SK-N-SH (cell line): ENCODE data around the gene KRT85.

Experiments used
- CHD2 ChIP-seq: fragments of 150-350 bp; IDR thresholded peaks from 2 replicates; pipeline ENCODE4 v1.6.1; 2018; ENCODE audit warnings: low read length; ENCODE audit not compliant: partially characterized antibody
- EP300 ChIP-seq, 2 experiments: IDR thresholded peaks; 2 replicates each; pipeline versions ENCODE4 v1.4.0 to v1.6.1; 2012; ENCODE audit warnings: borderline replicate concordance in 1 of 2, low read depth in 1 of 2, low read length in 1 of 2
- GABPA ChIP-seq: IDR thresholded peaks from 2 replicates; pipeline ENCODE4 v1.4.0; 2012; ENCODE audit warnings: low read depth, mild to moderate bottlenecking
- TAF1 ChIP-seq: IDR thresholded peaks from 2 replicates; pipeline ENCODE4 v1.6.1; 2012; ENCODE audit warnings: low read depth, mild to moderate bottlenecking, low read length, moderate library complexity, borderline replicate concordance
- TEAD4 ChIP-seq: IDR thresholded peaks from 2 replicates; pipeline ENCODE4 v1.4.0; 2012; ENCODE audit warnings: mild to moderate bottlenecking, borderline replicate concordance; ENCODE audit not compliant: insufficient read depth
- TF ChIP-seq, protein P1 (sequence below): fragments of 200-600 bp; sonication (generic); IDR thresholded peaks from 2 replicates; pipeline ENCODE4 v1.6.1; 2017; ENCODE audit warnings: antibody characterized with exemption, mild to moderate bottlenecking, moderate library complexity
- TF ChIP-seq, protein P2 (sequence below): IDR thresholded peaks from 2 replicates; pipeline ENCODE4; 2012
- TF ChIP-seq, protein P3 (sequence below): fragments of 150-350 bp; IDR thresholded peaks from 2 replicates; pipeline ENCODE4 v1.6.1; 2017; ENCODE audit warnings: antibody characterized with exemption, low read length, low read depth, borderline replicate concordance

DNA sequence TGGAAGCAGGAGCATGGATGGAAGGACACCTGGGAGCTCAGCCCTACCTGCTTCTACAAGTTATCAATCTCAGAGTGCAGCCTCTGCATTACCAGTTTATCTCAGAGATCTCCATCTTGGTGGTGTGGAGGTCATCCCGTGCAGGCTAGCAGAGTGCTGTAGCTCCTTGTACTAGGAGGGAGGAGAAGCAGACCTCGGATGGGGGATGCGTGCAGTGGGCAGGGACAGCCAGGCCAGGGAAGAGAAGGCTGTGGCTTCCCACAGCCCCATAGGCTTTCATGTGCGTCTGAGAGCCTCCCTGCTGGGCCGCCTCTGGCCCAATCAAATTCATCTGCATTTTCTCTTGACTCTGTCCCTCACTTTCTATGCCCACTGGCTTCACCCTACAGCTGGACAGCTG is 47.7 kb upstream of the KRT85 start:
- TF ChIP-seq, protein P1, sequence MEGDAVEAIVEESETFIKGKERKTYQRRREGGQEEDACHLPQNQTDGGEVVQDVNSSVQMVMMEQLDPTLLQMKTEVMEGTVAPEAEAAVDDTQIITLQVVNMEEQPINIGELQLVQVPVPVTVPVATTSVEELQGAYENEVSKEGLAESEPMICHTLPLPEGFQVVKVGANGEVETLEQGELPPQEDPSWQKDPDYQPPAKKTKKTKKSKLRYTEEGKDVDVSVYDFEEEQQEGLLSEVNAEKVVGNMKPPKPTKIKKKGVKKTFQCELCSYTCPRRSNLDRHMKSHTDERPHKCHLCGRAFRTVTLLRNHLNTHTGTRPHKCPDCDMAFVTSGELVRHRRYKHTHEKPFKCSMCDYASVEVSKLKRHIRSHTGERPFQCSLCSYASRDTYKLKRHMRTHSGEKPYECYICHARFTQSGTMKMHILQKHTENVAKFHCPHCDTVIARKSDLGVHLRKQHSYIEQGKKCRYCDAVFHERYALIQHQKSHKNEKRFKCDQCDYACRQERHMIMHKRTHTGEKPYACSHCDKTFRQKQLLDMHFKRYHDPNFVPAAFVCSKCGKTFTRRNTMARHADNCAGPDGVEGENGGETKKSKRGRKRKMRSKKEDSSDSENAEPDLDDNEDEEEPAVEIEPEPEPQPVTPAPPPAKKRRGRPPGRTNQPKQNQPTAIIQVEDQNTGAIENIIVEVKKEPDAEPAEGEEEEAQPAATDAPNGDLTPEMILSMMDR: no peak
- no peak for TF ChIP-seq TEAD4
- TF ChIP-seq TAF1: no peak
- TF ChIP-seq, protein P2, sequence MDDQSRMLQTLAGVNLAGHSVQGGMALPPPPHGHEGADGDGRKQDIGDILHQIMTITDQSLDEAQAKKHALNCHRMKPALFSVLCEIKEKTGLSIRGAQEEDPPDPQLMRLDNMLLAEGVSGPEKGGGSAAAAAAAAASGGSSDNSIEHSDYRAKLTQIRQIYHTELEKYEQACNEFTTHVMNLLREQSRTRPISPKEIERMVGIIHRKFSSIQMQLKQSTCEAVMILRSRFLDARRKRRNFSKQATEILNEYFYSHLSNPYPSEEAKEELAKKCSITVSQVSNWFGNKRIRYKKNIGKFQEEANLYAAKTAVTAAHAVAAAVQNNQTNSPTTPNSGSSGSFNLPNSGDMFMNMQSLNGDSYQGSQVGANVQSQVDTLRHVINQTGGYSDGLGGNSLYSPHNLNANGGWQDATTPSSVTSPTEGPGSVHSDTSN: no peak
- no peak for TF ChIP-seq GABPA
- TF ChIP-seq, protein P3, sequence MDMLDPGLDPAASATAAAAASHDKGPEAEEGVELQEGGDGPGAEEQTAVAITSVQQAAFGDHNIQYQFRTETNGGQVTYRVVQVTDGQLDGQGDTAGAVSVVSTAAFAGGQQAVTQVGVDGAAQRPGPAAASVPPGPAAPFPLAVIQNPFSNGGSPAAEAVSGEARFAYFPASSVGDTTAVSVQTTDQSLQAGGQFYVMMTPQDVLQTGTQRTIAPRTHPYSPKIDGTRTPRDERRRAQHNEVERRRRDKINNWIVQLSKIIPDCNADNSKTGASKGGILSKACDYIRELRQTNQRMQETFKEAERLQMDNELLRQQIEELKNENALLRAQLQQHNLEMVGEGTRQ: no peak
- no peak for TF ChIP-seq CHD2
- no peak for TF ChIP-seq EP300 (IDR thresholded peaks at IDR 0.05; ENCODE audit: borderline replicate concordance in 1 of 2, low read depth in 1 of 2, low read length in 1 of 2)
